ENCODE measurements around the gene HMX2. TPM values are rescaled to one million over a fixed set of nuclear protein-coding genes. Genes with fewer than 3 reads are reported as not detected.

Gene HMX2
- total and polyA plus RNA-seq, 2 of the 13 experiments (the other 11 are each of a cell fraction or from before 2014, with no cell fraction given): not detected

DNA sequence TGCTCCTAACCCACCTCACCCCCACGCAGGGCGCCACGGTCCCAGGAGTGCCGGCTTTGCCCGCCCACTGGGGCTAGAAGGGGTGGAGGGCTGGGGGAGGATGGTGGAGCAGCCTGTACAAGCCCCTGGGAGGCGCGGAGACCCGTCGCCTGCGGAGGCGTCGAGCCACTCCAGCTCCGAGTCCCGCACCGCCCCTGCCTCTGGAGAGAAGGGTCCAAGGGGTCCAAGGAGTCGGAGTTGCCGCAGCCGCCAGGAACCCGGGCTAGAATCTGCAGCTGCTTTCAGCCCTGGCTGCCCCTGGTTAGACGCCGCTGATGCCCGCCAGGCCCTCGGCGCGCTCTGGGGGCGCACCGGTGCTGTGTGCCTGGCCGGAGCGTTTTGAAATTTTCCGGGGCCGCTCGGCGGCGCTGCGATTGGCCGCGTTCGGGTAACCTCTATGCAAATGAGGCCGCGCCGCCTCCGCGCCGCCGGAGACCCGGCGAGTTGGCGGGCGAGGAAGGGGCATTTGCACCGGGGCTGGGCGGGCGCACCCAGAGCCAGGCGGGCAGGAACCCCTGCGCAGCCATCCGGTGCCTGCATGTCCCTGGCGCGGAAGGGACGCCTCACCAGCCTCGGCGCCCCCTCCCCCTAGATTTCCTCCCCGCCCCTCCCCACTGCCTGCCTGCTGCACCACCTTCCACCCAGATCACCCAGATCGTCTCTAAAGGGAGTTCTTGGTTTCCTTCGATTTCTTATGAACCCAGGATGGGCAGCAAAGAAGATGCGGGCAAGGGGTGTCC lies at the start of gene HMX2 (continued):
- TF ChIP-seq SOX5 (CRISPR knock-in tag; IDR thresholded peaks at IDR 0.05; ENCODE audit: borderline replicate concordance): no peak
- no peak for TF ChIP-seq ZNF790 (CRISPR knock-in tag; IDR thresholded peaks at IDR 0.05; ENCODE audit: borderline replicate concordance)
- peak; percentile 42; the same call in 1 of the 2 replicates for TF ChIP-seq KDM2A (CRISPR knock-in tag; IDR thresholded peaks at IDR 0.05; ENCODE audit: borderline replicate concordance, low read depth)
- peak; percentile 30 for TF ChIP-seq RBM39 (IDR thresholded peaks at IDR 0.05; ENCODE audit: low read depth, low read length, poor library complexity, severe bottlenecking)
- no peak for TF ChIP-seq STAG1 (CRISPR knock-in tag; IDR thresholded peaks at IDR 0.05)
- peak; percentile 19; the same call in 1 of the 2 replicates for TF ChIP-seq HES4 (CRISPR knock-in tag; IDR thresholded peaks at IDR 0.05; ENCODE audit: borderline replicate concordance)
- peak; percentile 41; the same call in 1 of the 2 replicates for TF ChIP-seq GABPB1 (CRISPR knock-in tag; IDR thresholded peaks at IDR 0.05)
- TF ChIP-seq, protein P1, sequence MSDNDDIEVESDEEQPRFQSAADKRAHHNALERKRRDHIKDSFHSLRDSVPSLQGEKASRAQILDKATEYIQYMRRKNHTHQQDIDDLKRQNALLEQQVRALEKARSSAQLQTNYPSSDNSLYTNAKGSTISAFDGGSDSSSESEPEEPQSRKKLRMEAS (IDR thresholded peaks at IDR 0.05): peak; percentile 70
- 0 out of 2 replicates have a peak, but pooled peaks have one; percentile 26 for TF ChIP-seq ZNF777 (CRISPR knock-in tag; IDR thresholded peaks at IDR 0.05)
- TF ChIP-seq NR2C2 (CRISPR knock-in tag; IDR thresholded peaks at IDR 0.05; ENCODE audit: borderline replicate concordance): peak; percentile 18; the same call in 1 of the 2 replicates
- TF ChIP-seq TEAD3 (CRISPR knock-in tag; optimal IDR thresholded peaks at IDR 0.05; ENCODE audit: borderline replicate concordance): no peak

DNA sequence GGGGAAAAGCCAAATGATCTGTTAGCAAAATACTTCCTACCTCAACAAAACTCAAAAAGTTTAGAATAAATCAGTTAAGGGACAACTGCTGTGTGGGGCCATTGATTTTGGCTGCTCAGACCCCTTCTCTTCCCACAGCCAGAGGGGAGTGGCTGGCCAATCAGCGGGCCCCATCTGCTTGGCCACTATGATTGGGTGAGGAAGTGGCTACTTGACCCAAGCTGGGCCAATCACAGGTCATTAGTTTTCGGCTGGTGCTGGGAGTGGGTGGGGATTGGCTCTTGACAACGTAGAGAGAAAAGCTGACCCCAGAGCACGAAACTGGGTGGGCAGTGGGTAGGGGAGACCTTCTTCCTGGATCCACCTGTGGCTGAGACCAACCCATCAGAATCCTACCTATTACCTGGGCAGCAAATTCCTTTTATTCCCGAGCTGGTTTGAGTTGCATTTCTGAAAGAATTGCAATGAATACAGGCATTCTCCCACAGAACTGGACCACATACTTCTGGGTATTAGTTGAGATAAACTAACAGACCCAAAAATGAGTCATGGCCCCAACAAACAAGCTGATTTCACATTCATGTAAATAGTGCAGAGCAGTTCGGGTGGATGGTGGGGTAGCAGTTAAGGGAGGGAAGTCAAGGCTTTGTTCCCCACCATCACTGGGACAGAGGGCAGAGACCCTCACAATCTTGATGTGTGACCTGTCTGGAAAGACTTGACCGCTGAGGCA lies 47.7 kb upstream of the HMX2 start:
- H3K27ac ChIP-seq (ENCODE audit: extremely low read length, insufficient read depth, low read length): no peak overlapping the region
- H3K4me3 ChIP-seq (replicated peaks in 1 of 3; ENCODE audit: insufficient read depth in 1 of 3, low read depth in 2 of 3, low read length in 3 of 3): no peak overlapping the region
- H3K9ac ChIP-seq (ENCODE audit: insufficient read depth, low read depth, low read length): no peak overlapping the region
- TF ChIP-seq FOSL2 (CRISPR knock-in tag; IDR thresholded peaks at IDR 0.05): 0 out of 2 replicates have a peak, but pooled peaks have one; percentile 7
- TF ChIP-seq, protein P2, sequence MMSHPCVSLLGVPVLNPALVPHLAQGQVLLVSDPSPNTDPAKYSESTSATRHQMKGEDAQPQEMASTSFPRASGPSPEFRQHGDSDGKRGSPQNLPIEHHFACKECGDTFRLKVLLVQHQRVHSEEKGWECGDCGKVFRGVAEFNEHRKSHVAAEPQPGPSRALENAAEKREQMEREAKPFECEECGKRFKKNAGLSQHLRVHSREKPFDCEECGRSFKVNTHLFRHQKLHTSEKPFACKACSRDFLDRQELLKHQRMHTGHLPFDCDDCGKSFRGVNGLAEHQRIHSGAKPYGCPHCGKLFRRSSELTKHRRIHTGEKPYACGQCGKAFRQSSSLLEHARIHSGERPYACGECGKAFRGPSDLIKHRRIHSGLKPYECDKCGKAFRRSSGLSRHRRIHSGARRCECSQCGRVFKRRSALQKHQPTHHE (CRISPR knock-in tag; IDR thresholded peaks at IDR 0.05; ENCODE audit: borderline replicate concordance): no peak
- no peak overlapping the region for H3K4me2 ChIP-seq (ENCODE audit: low read depth, low read length)
- ATAC-seq: no peak
- peaks cover 0 to 17% of the 10 kb centered on the region in 2 experiments; a peak in 3 of 5 replicates for H3K27me3 ChIP-seq (ENCODE audit: control insufficient read depth in 1 of 2, insufficient read depth in 2 of 2, low read length in 2 of 2)
- no peaks in the 10 kb centered on the region for H3K4me1 ChIP-seq (ENCODE audit: insufficient read depth, low read length)
- no peaks in the 10 kb centered on the region for H3K79me2 ChIP-seq (ENCODE audit: insufficient read depth, low read length)
- 16% methylated on average over 6 of the region's 7 CpGs for WGBS (ENCODE audit: low lambda C conversion rate)
- no peak for FAIRE-seq
- H2AFZ ChIP-seq (ENCODE audit: low read length): no peak overlapping the region
- no peak for DNase-seq (ENCODE audit: low spot score)
- no TSS peak for BruUV-seq (replicated peaks)
- no peaks in the 10 kb centered on the region for H3K36me3 ChIP-seq (replicated peaks in 1 of 2; ENCODE audit: control insufficient read depth in 1 of 2, insufficient read depth in 2 of 2, low read length in 2 of 2)
- intact Hi-C loops (cut with micrococcal nuclease; ENCODE audit: unreplicated experiment): no loop called here
- CTCF ChIA-PET (ENCODE audit: low intra/inter-chr PET ratio, low total read pairs): no interaction called here
- in situ Hi-C loops (cut with HindIII; ENCODE audit: extremely low pct_ligation_motif_present, low pct_unique_long_range_greater_than_20kb): no loop called here
- POLR2A ChIA-PET: no interaction called here
- H3K9me3 ChIP-seq (ENCODE audit: low read length): no peaks in the 10 kb centered on the region
- H4K20me1 ChIP-seq (ENCODE audit: insufficient read depth, low read length): no peaks in the 10 kb centered on the region

Measured in HepG2 (cell line).